ENCODE measurements around the gene GSN. TPM values are rescaled to one million over a fixed set of nuclear protein-coding genes. Genes with fewer than 3 reads are reported as not detected.

Gene GSN
- 314 TPM for polyA plus RNA-seq (2013, experiment 1 of 2; ENCODE audit: insufficient read length)
- 459 TPM for polyA plus RNA-seq (2013, experiment 2 of 2; ENCODE audit: insufficient read length)

DNA sequence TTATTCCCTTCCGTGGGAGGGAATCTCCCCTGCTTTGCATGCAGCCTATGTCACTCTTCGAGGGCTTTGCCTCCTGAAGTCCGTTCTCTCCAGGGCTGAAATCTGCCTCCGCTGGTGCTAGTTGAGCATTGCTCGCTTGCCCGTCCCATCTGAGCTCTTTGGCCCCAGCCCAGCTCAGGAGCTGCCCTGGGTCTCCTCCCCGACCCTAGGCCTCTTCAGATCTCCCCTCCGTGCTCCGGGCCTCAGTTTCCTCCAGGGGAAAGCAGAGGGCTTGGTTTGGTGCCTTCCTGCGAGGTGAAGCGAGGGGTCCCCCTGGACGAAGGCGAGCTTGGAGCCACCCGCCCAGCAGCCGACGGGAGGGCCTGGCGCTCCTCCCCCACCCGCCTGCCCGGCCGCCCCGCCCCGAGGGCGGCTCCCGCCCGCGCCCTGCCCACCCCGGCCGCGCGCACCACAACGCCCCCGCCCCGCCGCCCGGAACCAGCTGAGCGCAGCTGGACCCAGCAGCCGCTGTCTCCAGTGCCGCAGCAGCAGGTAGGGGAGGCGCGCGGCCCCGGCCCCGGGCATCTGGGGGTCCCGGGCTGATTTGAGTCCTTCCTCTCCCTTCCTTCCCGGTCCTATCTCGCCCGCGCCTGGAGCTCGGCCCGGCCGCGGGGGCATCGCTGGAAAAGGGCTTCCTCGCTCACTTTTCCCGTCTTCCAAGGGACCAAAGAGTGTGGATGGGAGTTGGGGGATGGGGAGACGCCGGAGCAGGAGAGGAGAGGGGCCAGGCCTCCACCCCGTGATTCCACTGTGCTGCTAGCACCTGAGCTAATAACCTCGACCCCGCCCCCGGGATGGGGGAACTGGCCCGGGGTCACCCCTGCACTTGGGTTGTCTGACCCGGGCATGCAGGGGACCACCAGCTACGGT is at the start of gene GSN:
Gene GSN, plus strand, starts transcription at position 474 of the 909 bp plus-strand sequence. CDS start 33,810 bp downstream, outside the sequence.
- DNase-seq, result peak; percentile 70

DNA sequence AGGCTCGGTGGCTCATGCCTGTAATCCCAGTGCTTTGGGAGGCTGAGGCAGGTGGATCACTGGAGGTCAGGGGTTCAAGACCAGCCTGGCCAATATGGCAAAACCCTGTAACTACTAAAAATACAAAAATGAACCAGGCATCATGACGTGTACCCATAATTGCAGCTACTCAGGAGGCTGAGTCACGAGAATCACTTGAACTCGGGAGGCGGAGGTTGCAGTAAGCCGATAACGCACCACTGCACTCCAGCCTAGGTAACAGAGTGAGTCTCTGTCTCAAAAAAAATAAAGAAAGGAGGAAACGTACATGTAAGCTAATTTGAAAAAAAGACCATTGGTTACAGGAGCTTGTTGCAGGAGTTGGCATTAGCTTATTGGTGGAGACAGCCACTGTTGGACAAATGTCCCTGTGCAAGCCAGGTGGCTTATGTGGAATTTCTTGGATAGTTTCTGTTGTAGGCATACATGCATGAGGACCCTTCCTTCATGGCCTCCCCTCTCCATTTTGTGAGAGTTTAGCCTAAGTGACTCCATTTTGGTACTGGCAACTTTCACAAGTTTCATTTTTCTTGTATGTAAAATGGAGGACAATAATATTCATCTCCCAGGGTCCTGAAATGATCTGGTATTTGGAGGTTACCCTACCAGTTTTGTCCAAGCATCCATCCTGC is 49.5 kb upstream of the GSN start:
- no peak for DNase-seq

DNA sequence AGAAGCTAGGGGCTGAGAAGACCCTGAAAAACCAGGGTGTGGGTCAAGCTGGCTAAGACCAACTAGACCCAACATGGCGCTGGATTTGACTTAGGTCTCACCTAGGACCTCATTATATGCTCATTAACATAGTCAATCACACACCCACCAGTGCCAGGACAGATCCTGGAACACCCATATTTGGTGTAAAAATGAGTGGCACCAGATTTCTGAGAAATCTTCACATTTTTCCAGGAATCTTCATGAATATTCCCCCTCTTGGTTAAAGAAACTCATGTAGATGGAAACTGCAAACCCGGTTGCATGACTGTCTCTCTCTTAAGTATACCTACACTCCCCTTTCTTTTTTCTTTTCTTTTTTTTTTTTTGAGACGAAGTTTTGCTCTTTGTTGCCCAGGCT is 48.4 kb upstream of the GSN start:
- no peak for DNase-seq

GRCh38 chr9:121220996-121221663 is 46.8 kb upstream of the GSN start:
- no peak for DNase-seq

DNA sequence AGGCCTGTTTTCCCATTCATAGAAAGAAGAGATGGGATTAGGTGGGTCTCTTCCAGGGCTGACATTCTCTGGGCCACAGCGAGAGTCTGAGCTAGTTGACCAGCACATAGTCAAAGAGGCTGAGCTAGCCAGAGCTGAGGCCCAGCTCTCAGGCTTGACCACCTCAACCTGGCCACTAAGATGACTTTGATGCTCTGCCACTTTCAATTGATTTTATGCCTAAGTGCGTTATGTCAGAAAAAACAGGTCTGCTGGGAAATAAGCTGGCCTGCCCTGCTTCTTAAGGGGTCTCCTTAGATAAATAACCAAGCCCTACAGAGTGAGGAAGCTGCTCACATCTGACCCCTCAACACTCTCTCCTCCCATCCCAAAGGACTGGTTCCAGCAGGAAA is 46.3 kb upstream of the GSN start:
- DNase-seq, result no peak

- peak; percentile 62 for DNase-seq
Measured at GRCh38 chr9:121222524-121223171, 45.3 kb upstream of the GSN start.

GRCh38 chr9:121225240-121225639 is 42.7 kb upstream of the GSN start:
- DNase-seq, result no peak

- DNase-seq, result peak; percentile 37
Measured at GRCh38 chr9:121226175-121226574, 41.8 kb upstream of the GSN start.

GRCh38 chr9:121227862-121228261 is 40.1 kb upstream of the GSN start:
- no peak for DNase-seq

DNA sequence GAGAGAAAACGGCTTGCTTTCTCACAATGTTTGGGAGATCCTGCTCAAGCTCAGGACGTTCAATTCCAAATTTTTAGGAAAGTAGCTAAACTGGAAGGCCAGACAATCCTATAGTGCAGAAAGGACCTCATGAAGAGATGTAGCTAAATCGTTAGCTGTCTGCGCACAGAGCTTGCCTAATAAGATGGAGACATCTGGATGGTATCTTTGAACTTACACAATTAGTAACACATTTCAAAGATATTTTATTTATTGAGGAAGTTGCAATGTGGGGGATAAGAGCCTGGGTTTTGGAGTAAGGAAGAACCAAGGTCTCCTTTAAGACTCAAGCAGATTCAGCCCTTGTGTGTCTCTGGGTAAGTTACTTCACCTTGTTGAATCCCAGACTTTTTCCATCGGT is 37.7 kb upstream of the GSN start:
- DNase-seq, result no peak

DNA sequence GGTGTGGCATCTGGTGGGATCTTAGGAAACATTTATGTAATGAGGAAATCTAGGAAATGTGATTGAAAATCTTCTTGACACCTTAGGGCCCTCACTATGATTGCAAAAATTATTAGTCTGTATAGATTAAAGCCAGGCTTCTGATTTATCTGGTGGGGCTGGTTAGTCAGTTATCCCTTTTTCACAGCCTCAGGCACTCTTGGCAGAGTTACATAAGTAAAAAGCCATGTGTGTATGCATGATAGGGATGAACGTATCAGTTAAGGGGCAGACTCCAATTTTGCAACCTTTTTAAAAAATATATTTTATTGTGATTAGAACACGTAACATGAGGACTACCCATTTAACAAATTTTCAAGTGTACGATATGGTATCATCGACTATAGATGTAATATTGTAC is 35.7 kb upstream of the GSN start:
- DNase-seq, result no peak

- DNase-seq, result peak; percentile 75
Measured at GRCh38 chr9:121233906-121234831, 33.8 kb upstream of the GSN start.

GRCh38 chr9:121234832-121235161 is 33.2 kb upstream of the GSN start:
- DNase-seq, result no peak

- no peak for DNase-seq
Measured at GRCh38 chr9:121235512-121235911, 32.5 kb upstream of the GSN start.

GRCh38 chr9:121237916-121238315 is 30.0 kb upstream of the GSN start:
- no peak for DNase-seq

DNA sequence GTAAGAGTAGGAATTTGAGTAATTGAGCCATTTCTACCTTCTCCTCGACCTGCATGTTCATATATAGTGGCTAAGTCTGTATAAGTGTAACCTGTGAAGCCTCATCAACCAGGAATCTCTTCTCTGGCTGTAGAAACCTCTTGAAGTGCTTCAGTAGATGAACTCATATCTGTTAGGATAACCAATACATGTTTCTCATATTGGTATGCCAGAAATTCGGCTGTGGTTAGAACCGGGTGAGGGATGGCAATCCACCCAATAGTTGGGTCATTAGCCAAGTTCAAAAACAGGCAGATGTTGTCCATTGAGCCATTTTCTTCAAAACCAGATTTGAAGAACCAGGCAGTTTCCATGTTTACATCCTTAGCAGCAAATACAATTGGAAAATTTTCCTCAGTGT is 28.9 kb upstream of the GSN start:
- peak; percentile 21 for DNase-seq

GRCh38 chr9:121239851-121240250 is 28.1 kb upstream of the GSN start:
- DNase-seq, result no peak

DNA sequence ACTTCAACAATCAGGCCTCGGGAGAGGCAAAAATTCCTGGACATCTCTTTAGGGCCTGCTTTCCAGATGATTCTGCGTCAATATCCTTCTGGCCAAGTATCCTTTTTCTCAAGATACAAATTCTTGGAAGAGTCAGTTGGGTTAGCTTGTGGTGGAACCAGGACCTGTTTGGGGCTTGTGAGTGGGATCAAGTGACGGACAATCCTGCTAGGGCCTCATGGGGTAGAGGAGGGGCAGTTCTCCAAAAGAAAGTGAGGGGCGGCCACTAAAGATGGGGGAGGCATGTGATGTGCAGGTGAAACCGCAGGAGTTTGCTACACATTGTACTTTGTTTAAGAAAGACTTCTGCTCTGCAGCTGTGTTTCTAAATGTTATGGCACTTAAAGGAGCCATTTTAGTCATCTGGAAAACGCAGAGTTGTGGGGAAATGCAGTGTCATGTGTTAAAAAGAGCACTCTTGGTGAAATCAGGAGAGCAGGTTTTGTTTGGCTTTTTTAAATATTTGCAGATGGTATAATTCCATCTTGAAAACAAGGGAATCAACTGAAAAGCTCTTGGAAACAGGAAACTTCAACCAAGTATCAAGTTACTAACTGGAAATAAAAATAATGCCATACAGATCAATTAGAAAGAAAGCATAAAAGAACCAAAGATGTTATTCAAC is 27.4 kb upstream of the GSN start:
- no peak for DNase-seq

DNA sequence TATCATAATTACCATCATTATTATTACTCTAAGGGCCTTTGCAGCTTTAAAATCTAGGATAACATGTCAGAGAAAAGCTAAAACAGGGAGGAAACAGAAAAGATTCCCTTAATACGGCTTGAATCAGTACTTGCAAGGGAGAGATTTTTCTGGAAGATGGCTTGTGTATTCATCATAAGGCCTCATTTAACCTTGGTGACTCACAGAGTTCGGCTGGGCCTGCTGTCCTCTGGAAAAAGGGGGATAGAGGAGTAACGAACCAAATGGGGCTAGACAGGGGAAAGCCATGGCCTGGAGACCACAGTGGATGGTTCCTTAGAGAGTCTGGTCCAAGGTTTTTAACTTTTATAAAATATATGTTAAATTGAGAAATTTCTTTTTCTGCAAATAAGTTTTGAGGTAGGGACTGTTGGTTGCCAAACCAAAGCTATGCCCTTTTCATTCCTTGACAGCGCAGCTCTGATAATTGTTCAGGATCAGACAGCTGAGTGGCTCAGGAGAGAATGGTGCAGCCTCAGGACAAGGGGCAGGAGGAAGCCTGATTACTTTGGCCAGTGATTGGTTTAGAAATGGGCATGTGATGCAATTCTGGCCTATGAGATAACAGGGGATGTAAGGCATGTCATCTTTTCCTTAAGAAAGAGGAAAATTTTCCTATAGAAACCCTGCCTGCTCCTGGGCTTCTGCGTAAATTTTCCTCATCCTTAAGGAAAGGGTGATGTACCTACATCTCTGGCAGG is 25.6 kb upstream of the GSN start:
- peak; percentile 58 for DNase-seq

GRCh38 chr9:121242959-121243346 is 25.0 kb upstream of the GSN start:
- DNase-seq, result no peak
